Measurements from ENCODE around the gene TACO1. TPM values are rescaled to one million over a fixed set of nuclear protein-coding genes. Genes with fewer than 3 reads are reported as not detected.
A peak's percentile ranks its signal among the peaks of the same experiment; 100 is the strongest.

The TACO1 gene
- total and polyA plus RNA-seq, 9 of the 15 experiments (the other 6 are each of a cell fraction or from before 2014, with no cell fraction given) = 10.3 to 41.6 (median 30.9) TPM

DNA sequence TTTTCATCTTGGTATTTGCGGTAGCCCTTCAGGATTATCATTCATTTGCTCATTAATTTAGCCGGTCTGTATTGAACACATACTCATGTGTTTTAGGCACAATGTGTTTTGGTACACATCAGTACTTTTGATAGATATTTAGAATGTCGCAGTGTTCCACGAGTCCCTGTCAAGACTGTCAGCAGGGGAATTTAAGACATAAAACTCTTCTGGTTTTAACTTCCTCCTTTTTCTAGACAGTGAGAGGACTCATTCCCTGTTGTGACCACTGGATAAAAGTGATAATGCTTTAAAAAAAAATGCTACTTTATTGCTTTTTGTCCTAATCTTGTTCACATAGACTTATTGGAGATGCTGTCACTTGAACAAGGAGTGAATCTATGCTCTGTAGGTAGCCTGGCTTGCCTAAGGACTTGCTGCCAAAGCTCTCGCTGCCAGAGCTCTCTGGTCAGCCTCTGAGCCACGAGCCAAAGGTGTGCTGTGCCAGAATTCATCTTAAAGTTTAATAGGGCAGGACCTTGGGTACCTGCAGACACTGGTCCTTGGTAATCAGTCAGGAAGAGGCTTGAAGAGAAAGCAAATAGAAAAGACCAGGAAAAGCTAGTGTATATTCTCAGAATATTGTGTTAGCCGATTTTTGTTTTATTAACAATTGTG, 45.1 kb upstream of the TACO1 start:
- no peaks in the 10 kb centered on the region for H3K9me3 ChIP-seq (replicated peaks; ENCODE audit: control insufficient read depth, insufficient read depth, low read depth, low read length)
- peaks cover 0 to 25% of the 10 kb centered on the region in 2 experiments; a peak in 4 of 5 replicates for H3K4me1 ChIP-seq (replicated peaks in 1 of 2; ENCODE audit: control insufficient read depth in 2 of 2, insufficient read depth in 2 of 2, low read length in 2 of 2)
- peaks cover 35% of the 10 kb centered on the region for H4K20me1 ChIP-seq (replicated peaks; ENCODE audit: control insufficient read depth, insufficient read depth, low read length)
- peak; percentile 53 for TF ChIP-seq MEIS2 (IDR thresholded peaks at IDR 0.05; ENCODE audit: partially characterized antibody)
- no peak for TF ChIP-seq ATF1 (CRISPR knock-in tag; IDR thresholded peaks at IDR 0.05)
- TF ChIP-seq ATF1 (tag; IDR thresholded peaks at IDR 0.05) = no peak
- 0 out of 2 replicates have a peak, but pooled peaks have one; percentile 7 for TF ChIP-seq PKNOX1 (IDR thresholded peaks at IDR 0.05)
- TF ChIP-seq, protein P1, sequence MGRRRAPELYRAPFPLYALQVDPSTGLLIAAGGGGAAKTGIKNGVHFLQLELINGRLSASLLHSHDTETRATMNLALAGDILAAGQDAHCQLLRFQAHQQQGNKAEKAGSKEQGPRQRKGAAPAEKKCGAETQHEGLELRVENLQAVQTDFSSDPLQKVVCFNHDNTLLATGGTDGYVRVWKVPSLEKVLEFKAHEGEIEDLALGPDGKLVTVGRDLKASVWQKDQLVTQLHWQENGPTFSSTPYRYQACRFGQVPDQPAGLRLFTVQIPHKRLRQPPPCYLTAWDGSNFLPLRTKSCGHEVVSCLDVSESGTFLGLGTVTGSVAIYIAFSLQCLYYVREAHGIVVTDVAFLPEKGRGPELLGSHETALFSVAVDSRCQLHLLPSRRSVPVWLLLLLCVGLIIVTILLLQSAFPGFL (CRISPR knock-in tag; IDR thresholded peaks at IDR 0.05) = no peak
- TF ChIP-seq FOXM1 (IDR thresholded peaks at IDR 0.05; ENCODE audit: low read depth) = no peak
- no peak for TF ChIP-seq FOXM1 (CRISPR knock-in tag; IDR thresholded peaks at IDR 0.05; ENCODE audit: low read depth)
- TF ChIP-seq, protein P2, sequence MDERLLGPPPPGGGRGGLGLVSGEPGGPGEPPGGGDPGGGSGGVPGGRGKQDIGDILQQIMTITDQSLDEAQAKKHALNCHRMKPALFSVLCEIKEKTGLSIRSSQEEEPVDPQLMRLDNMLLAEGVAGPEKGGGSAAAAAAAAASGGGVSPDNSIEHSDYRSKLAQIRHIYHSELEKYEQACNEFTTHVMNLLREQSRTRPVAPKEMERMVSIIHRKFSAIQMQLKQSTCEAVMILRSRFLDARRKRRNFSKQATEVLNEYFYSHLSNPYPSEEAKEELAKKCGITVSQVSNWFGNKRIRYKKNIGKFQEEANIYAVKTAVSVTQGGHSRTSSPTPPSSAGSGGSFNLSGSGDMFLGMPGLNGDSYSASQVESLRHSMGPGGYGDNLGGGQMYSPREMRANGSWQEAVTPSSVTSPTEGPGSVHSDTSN (CRISPR knock-in tag; IDR thresholded peaks at IDR 0.05; ENCODE audit: low read depth) = no peak
- TF ChIP-seq, protein P2 (tag; conservative IDR thresholded peaks at IDR 0.05; ENCODE audit: low read depth) = peak; percentile 84
- no peak for TF ChIP-seq CLOCK (CRISPR knock-in tag; IDR thresholded peaks at IDR 0.05; ENCODE audit: borderline replicate concordance)
- DNase-seq (ENCODE audit: extremely low read depth in 1 of 4, low spot score in 3 of 4) (no peak), FAIRE-seq (no peak), ATAC-seq (no peak)
- 76% methylated on average over 7 of the region's 7 CpGs for WGBS (ENCODE audit: insufficient coverage, low coverage, missing lambda C conversion rate)
- H3K9me1 ChIP-seq (ENCODE audit: control insufficient read depth, insufficient read depth, low read length) = no peaks in the 10 kb centered on the region
- intact Hi-C loops (cut with micrococcal nuclease) (no loop called here), in situ Hi-C loops (cut with MboI) (no loop called here)
- H2AFZ ChIP-seq (ENCODE audit: low read depth, low read length) = no peak overlapping the region
- ChIA-PET CTCF (ENCODE audit: low intra/inter-chr PET ratio) (interaction anchor here (1.0 kb wide), 1 partner anchor 131 kb away, joined by 3 read pairs; no protein-coding TSS in a partner anchor), POLR2A (interaction anchor here (1.8 kb wide), 1 partner anchor 13 kb away, joined by 8 read pairs; no protein-coding TSS in a partner anchor)
- peaks cover 41% of the 10 kb centered on the region for H3K36me3 ChIP-seq (ENCODE audit: control insufficient read depth, insufficient read depth, low read length)
- no peak overlapping the region for H3K4me3 ChIP-seq
- H3K79me2 ChIP-seq (ENCODE audit: control insufficient read depth, insufficient read depth, low read length) = peaks cover 98% of the 10 kb centered on the region
- no peak overlapping the region for H3K9ac ChIP-seq (ENCODE audit: insufficient read depth in 1 of 2, low read depth in 2 of 2, low read length in 2 of 2)
- H3K4me2 ChIP-seq (ENCODE audit: insufficient read depth, low read length) = no peak overlapping the region
- no peaks in the 10 kb centered on the region for H3K27me3 ChIP-seq (ENCODE audit: control insufficient read depth in 2 of 2, insufficient read depth in 2 of 2, low read length in 2 of 2)
- H3K27ac ChIP-seq (ENCODE audit: extremely low read depth, low read depth, low read length) = no peak overlapping the region
- BruUV-seq (replicated peaks) = no TSS peak

All from K562 (cell line).